ENCODE results near the gene MNT. TPM values are rescaled to one million over a fixed set of nuclear protein-coding genes. Genes with fewer than 3 reads are reported as not detected.

MNT gene
- total RNA-seq, 1 donor from 2014 or later, result 29.4 TPM

DNA sequence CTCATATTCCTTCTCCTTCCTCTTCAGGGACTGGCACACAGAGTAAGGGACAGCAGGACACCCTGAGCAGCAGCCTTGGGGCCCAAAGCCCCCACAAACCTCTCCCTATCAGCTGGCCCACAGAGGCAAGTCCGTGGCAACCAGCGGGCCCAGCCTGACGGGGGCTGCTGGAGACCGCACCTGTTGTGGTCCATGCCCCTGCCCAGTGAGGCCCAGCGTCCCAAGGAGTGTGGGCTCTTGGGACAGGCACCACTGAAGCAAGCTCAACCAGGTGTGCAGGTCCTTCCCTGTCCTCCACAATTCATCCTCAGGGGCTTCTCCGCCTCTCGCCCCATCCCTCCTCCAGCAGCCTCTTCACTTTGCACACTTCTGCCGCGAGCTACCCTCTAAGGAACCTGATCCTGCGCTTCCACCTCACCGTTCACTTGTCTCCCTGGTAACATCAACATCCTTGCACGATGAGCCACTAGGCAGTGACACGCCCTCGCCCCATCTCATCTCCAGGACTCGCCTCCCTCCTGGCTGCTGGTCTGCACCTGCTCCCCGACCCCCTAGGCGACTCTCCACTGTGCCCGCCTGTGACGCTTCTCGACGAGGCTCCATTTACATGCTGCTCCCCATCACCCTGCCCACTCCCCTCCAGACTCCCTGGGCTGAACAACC, 12.7 kb downstream of the MNT start:
- Mint-ChIP-seq H3K9me3 (ENCODE audit: low read depth) (no peaks in the 10 kb centered on the region), H3K27ac (ENCODE audit: unreplicated experiment) (no peak overlapping the region), H3K4me3 (ENCODE audit: unreplicated experiment) (no peak overlapping the region), H3K4me1 (ENCODE audit: low read depth) (peaks cover 22% of the 10 kb centered on the region), H3K27me3 (ENCODE audit: low read depth) (no peaks in the 10 kb centered on the region), H3K36me3 (ENCODE audit: low read depth) (peaks cover 6% of the 10 kb centered on the region)
- TF ChIP-seq, protein P1, sequence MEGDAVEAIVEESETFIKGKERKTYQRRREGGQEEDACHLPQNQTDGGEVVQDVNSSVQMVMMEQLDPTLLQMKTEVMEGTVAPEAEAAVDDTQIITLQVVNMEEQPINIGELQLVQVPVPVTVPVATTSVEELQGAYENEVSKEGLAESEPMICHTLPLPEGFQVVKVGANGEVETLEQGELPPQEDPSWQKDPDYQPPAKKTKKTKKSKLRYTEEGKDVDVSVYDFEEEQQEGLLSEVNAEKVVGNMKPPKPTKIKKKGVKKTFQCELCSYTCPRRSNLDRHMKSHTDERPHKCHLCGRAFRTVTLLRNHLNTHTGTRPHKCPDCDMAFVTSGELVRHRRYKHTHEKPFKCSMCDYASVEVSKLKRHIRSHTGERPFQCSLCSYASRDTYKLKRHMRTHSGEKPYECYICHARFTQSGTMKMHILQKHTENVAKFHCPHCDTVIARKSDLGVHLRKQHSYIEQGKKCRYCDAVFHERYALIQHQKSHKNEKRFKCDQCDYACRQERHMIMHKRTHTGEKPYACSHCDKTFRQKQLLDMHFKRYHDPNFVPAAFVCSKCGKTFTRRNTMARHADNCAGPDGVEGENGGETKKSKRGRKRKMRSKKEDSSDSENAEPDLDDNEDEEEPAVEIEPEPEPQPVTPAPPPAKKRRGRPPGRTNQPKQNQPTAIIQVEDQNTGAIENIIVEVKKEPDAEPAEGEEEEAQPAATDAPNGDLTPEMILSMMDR (IDR thresholded peaks at IDR 0.05), result no peak
- no peak for DNase-seq (ENCODE audit: low spot score)

DNA sequence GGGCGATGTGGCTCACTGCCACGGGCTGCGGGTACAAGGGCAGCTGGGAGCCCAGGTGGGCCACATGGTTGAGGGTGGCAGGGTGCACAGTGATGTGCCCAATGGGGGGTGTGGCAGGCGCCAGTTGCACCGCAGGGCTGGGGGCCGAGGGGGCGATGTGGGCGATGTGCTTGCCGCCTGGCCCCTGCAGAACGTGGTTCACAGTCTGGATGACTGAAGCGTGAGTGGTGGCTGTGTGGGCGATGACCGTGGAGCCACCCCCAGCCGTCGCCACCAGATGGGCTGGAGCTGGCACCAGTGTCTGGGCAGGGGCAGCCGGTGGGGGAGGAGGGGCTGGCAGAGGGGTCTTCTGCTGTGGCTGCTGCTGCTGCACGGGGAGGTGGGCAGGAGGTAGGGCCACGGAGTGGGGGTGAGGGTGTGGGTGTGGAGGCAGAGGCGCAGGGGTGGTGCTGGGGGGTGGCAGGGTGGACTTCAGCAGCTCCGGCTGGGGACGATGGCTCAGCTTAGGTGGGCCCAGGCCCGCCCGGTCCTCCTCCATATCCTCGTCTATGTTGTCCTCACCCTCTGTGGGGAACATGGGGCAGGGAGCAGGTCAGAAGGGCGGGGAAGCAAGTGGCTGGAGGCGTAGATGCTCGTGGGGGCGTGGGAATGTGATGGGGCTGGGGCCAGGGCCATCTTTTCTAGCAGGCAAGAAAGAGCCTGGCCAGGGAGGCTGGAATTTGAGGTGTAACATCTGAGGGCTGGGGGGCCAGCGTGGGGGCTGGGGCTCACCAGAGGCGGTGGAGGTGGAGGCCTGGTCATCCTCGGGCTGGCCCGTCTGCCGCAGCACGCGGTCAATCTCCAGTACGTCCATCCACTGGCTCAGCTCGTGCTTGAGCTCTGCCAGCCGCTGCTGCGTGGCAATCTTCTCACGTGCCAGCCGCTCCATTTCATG, 13.5 kb downstream of the MNT start:
- peaks cover 6% of the 10 kb centered on the region for H3K36me3 Mint-ChIP-seq (ENCODE audit: low read depth)
- peaks cover 20% of the 10 kb centered on the region for H3K4me1 Mint-ChIP-seq (ENCODE audit: low read depth)

DNA sequence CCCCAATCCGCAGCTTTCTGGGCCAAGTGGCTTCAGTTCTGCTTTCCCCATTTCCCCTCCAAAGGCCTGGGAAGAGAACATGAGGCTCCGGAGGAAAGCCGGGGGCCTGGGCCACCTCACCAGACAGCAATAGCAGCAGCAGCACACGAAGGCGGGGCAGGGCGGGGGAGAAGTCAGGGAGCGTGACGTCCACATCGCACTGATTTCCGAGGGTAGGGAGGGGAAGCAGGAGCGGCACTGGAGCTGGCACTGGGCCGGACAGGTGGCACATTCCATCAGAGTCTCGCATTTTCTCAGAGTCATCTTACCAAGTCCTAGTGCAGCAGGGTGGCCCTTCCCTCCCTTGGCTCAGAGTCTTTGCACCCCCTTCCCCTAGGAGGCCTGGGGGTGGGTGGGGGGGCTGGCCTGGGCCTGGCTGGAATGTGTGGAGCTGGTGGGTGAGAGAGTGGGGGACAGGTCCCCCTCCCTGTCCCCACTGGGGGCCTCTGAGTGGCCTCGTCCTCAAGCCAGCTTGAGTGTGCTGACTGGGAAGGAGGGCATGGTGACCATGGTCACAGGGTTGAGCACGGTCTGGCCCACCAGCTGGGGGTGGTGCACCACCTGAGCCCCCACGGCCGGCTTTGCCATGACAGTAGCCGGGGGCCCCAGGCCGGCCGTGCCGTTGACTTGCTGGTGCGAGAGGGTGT, 14.3 kb downstream of the MNT start:
- Mint-ChIP-seq H3K36me3 (ENCODE audit: low read depth) (peaks cover 6% of the 10 kb centered on the region), H3K27ac (ENCODE audit: unreplicated experiment) (no peak overlapping the region), H3K4me3 (ENCODE audit: unreplicated experiment) (no peak overlapping the region), H3K9me3 (ENCODE audit: low read depth) (no peaks in the 10 kb centered on the region), H3K4me1 (ENCODE audit: low read depth) (peaks cover 12% of the 10 kb centered on the region), H3K27me3 (ENCODE audit: low read depth) (no peaks in the 10 kb centered on the region)
- no peak for DNase-seq (ENCODE audit: low spot score)
- TF ChIP-seq, protein P1 (IDR thresholded peaks at IDR 0.05), result no peak

More for the DNA sequence above, 13.5 kb downstream of the MNT start:
- no peak for DNase-seq (ENCODE audit: low spot score)
- Mint-ChIP-seq H3K27me3 (ENCODE audit: low read depth) (no peaks in the 10 kb centered on the region), H3K4me3 (ENCODE audit: unreplicated experiment) (no peak overlapping the region), H3K9me3 (ENCODE audit: low read depth) (no peaks in the 10 kb centered on the region), H3K27ac (ENCODE audit: unreplicated experiment) (no peak overlapping the region)
- TF ChIP-seq, protein P1 (IDR thresholded peaks at IDR 0.05), result no peak

DNA sequence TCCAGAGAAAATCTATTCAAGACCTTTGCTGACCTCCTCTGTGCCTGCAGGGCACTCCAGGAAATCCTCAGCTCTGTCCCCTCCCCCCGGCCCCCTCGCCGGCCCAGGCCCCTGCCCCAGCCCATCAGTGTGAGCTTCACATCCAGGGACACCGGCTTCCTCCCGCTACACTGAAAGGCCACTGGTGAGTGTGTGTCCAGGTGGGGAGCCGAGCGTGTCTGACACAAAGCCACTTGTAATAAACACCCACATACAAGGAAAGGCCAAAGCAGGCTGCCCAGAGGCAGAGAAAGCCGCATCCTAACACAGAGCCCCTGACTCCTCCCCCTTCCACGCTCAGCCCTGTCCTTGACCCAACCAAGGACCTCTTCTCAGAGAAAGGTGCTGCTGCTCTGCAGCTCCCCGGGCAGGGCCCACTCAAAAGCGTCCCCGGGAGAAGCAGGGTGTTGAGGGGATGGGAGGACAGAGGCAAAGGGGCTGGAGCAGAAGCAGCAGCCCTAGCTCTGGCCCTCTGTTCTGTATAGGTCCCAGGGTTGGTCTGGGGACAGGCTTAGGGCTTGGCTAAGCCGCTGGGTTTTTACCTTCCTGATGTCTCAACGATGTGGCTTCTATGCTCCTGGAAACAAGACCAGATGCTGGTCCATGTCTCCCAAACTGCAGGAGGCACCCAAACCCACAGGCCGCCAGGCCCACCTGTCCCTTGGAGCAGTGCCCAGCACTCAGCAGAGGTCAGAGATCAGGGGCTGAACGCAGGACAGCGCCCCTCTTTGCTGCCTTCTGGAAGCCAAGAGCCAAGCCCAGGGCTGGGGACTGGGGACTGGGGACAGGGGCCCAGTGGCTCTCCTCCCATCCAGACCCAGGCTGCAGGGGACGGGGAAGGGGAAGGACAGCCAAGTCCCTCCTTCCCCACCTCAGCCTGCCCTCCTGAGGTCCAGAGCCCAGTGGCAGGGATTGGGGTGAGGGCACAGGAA, 15.3 kb downstream of the MNT start:
- H3K4me3 Mint-ChIP-seq (ENCODE audit: unreplicated experiment), result no peak overlapping the region

More for the DNA sequence above, 15.3 kb downstream of the MNT start:
- Mint-ChIP-seq H3K9me3 (ENCODE audit: low read depth) (no peaks in the 10 kb centered on the region), H3K27ac (ENCODE audit: unreplicated experiment) (no peak overlapping the region), H3K27me3 (ENCODE audit: low read depth) (no peaks in the 10 kb centered on the region), H3K36me3 (ENCODE audit: low read depth) (peaks cover 6% of the 10 kb centered on the region), H3K4me1 (ENCODE audit: low read depth) (peaks cover 11% of the 10 kb centered on the region)
- DNase-seq (ENCODE audit: low spot score), result no peak
- TF ChIP-seq, protein P1 (IDR thresholded peaks at IDR 0.05), result no peak

All from chondrocyte (in vitro differentiated cells).